HG03103 (cell line): ENCODE measurements around the gene LRRC47.
"Not testable (repeated sequence)": the region's sequence is repeated elsewhere in the genome, so short reads cannot be mapped to it uniquely, and the experiment has no call there.

Source experiments
- ATAC-seq: cut with Tn5 transposase; IDR thresholded peaks from one replicate; pipeline ENCODE4 v1.9.1; 2021; ENCODE audit warnings: low read depth; ENCODE audit not compliant: unreplicated experiment

Gene LRRC47

GRCh38 chr1:3816331-3817137 is 20.2 kb upstream of the LRRC47 start:
- no peak for ATAC-seq

DNA sequence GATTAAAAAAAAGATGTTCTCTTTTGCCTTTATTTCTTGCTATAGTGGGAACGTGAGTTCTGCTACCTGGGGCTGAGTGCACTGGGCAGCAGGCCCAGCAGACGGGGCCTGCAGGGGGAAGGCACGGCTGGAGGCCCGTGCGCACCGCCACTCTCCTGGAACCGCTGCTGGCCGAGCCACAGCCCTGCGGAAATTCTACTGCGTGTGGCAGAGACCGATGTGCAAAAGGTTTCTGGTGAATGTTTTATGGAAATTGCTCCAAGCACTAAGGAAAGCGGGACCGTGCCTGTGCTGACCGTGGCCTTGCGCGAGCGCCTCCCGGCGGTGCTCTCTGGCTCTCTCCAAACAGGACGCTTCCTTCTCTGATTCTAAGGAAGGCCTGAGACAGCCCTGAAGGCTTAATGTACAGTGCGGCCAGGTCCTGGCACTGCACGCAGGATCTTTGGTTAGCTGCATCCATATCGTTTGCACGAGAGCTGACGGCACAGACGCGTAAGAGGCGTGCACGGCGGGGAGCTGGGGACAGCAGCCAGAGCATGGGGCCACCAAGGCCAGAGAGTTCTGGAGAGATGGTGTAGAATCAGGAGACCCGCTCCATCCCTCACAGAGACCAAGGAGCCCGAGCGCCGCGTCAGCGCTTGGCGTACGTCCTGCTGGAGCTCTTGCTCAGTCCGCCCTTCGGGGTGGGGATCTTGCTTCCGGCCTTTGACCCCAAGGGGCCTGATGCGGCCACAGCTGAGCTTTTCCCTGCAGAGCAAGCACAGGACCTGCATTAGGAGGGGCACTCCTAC is 18.7 kb upstream of the LRRC47 start:
- no peak for ATAC-seq

DNA sequence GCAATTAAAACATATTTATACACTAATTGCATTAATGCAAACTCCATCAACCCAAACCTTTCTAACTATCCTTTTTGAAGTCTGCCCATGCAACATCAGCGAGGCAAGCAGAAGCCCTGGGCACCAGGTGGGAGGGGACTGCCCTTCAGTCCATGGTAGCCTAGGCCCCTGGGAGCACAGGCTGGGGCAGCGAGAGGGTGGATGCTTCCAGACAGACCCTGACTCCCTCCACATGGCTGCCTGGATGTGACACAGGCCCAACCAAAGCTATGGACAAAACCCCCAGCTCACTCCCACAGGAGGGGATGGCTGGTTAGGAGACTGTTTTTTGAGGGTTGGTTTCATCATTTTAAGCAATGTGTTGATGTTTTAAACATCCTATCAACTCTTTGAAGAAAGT is 17.8 kb upstream of the LRRC47 start:
- no peak for ATAC-seq

GRCh38 chr1:3811595-3811911 is 15.3 kb upstream of the LRRC47 start:
- no peak for ATAC-seq

DNA sequence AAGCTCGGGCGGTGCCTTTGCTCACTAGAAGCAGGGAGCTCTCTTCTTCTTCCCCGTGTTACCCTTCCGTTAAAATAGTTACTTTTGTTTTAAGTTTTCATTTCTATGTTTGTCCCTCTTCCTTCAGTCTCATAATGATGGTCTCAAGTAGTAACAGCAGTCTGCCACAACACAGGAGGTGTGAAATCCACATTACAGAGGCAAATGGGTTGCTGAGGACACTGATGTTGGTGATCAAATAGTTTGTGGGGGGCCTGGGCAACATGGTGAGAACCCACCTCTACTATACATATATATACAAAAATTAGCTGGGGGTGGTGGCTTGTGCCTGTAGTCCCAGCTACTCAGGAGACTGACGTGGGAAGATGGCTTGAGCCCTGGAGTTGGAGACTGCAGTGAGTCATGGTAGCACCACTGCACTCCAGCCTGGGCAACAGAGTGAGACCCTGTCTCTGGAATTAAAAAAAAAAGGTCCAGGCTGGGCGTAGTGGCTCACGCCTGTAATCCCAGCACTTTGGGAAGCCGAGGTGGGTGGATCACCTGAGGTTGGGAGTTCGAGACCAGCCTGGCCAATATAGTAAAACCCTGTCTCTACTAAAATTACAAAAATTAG is 14.0 kb upstream of the LRRC47 start:
- ATAC-seq, result not testable (repeated sequence)

GRCh38 chr1:3809680-3810079 is 13.4 kb upstream of the LRRC47 start:
- ATAC-seq, result no peak

GRCh38 chr1:3807769-3808168 is 11.5 kb upstream of the LRRC47 start:
- ATAC-seq, result no peak

GRCh38 chr1:3805038-3805437 is 8.7 kb upstream of the LRRC47 start:
- no peak for ATAC-seq

DNA sequence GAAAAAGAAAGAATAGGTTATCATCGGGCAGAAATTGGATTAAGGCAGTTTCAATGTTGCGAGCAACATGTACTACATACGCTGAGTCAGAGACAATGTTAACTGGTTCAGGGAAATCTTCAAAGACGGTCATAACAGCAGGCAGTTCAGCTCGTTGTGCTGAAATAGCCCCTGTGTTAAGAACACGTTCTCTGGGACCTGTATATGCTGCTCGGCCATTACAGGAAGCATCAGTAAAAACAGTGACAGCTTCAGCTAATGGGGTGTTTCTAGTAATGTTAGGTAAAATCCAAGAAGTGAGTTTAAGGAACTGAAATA is 8.3 kb upstream of the LRRC47 start:
- ATAC-seq, result not testable (repeated sequence)

DNA sequence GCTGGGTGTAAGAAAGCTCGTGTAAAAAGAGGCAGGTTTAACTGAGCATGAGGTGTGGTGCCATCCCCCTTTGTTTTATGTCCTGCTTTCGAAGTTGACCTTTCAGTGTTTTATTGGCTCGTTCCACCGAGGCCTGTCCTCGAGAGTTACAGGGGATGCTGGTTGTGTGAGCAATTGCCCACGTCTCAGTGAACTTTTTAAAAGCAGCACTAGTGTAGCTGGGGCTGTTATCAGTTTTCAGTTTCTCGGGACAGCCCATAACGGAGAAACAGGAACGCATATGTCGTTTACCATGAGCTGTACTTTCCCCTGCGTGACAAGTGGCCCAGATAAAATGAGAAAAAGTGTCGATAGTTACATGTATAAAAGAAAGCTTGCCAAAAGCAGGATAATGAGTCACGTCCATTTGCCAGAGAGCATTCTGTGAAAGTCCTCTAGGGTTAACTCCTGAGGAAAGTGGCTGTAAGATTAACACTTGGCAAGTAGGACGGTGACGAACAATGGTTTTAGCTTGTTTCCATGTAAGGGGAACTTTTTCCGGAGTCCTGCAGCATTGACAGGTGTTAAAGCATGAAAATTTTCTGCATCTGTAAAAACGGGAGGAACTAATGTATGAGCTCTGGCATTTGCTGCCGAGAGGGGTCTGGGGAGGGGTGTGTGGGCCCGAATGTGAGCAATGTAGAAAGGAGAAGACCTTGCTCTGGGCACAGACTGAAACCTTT is 7.8 kb upstream of the LRRC47 start:
- no peak for ATAC-seq

GRCh38 chr1:3800795-3801194 is 4.5 kb upstream of the LRRC47 start:
- ATAC-seq, result not testable (repeated sequence)

DNA sequence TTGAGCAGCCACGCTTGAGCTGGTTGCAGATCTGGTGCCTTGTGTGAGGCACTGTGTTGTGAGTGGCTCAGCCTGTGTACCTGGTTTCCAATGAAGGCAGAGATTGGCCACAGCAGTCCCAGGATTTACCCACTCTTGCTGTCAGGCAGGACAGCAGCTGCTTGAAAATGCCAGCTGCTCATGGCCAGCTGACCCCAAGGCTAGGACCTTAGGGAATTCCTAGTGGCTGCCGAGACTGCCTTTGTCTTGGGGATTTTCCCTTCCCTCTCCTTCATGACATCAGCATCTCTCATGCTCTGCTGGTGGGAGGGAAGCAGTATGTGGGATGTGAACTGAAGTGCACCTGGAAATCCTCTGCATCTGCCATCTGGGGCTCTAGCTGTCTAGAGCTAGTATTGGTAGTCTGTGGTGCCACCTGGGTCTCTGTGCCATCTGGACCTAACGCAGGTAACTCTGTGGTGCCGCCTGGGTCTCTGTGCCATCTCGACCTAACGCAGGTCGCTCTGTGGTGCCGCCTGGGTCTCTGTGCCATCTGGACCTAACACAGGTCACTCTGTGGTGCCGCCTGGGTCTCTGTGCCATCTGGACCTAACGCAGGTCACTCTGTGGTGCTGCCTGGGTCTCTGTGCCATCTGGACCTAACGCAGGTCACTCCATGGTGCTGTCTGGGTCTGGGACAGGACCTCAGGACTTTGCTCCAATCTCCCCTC is 3.8 kb upstream of the LRRC47 start:
- no peak for ATAC-seq

DNA sequence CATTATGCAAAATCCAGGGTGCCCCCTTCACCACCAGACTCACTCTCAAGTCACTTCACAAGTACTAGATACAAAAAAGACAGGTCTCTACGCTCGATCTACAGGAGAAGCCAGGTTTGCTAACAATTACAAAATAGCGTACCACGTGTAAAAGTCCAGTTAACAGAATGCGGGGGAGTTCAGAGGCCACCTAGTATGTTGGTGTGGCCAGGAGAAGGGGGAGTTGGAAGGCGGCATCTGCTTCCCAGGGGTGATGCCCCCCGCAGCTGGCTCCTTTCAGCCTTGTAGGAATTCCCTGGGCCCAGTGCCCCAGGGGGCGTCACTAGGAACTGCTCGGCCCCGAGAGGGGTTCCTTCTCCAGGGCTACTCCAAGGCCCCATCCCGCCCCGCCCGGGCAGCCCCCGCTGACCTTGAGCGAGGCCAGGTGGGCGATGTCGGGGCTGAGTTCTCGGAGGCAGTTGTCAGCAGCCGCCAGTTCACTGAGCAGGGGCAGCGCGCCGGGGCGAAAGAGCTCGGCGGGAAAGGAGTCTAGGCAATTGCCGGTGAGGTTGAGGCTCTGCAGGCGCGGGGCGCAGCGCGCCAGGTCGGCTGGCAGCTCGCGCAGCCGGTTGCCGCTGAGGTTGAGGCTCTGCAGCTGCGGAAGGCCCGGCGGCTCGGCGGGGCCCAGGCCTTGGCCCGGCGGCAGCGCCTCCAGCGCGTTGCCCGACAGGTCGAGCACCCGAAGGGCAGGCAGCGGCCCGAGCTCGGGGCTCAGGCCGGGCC is 664 bp downstream of the LRRC47 start:
- no peak for ATAC-seq

DNA sequence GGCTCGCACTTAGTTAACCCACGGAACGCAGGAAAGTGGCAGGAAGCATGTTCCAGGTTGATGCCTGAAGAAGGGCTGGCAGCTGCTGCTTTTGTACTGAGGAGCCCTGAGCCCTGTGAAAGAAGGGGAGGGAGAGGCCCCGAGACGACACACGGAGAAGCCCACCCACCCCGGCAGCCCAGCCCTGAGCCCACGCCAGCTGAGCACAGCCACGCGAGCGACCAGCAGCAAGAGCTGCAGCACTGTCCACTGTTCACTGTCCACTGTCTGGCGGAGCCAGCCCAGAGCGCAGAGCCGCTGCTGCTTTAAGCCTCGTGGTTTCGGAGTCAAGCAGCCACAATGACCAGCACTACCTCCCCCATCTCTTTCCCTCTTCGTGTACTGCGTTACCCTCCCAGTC is 5.3 kb downstream of the LRRC47 start:
- ATAC-seq, result no peak

- ATAC-seq, result no peak
Measured at GRCh38 chr1:3790500-3790923, 5.8 kb downstream of the LRRC47 start.

DNA sequence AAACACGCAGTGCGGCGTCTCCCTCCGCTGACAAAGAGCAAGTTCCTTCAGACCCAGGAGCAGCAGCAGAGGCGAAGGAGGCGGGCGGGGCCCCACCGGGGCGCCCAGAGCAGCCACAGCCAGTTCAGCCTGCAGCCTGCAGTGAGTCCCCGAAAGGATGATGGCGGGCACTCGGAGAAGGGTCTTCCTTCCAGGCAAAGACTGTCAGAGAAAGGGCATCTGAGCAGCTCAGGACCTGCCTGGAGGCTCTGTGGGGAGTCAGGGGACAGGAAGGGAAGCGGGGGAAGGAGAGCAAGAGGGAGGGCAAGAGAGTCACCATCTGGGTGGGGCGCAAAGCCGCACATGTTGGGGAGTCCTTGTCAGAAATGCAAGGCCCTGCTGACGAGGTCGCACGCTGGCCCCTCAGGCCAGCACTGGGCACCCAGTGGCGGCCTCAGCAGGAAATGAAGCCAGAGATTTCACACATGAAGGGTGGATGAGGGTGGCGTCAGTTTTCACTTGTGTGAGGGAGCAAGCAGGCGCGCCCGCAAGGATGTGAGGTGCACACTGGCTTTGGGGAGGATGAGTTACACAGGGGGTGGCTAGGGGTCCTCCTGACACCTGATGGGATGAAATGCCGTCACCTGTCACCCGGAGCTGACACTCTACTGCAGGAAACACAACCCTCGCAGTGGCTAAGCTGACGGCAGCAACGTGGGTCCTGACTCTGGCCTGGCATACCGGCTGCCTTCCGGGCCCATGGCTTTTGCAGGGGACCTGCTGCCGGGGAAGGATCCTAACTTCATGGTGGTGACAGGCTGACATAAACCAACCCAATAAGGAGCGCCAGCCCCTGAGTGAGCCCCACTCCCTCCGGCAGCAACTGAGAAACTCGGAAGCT is 6.6 kb downstream of the LRRC47 start:
- no peak for ATAC-seq

DNA sequence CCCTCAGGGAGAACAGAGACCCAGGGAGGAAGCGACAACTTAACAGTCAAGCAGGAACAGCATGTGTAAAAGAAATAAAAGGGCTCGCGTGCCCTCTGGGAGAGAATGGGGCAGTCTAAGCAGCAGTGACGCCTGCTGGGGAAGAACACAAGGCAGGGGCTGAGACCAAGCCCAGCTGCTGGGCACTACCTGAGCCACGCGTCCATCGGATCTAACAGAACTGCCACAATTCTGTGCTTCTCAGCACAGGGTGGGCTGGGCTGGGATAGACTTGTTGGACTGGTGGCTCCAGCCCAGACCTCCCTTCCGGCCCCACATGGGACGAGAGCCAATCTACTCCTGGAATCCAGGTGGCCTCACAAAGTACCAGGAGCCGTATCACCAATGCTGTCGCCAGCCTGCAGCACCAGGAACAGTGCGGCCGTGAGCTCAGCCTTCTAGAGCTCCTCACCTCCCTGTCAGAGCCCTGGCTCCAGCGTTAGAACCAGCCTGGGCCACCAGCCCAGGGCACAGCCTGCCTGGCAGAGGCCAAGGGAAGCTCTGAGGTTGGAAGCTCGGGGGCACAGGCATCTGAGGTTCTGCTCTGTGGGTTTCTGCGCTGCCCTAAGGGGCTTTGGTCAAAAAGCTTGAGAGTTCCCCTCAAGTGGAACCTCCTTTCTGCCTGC is 7.4 kb downstream of the LRRC47 start:
- no peak for ATAC-seq
